ENCODE results near the gene BRIX1. TPM values are rescaled to one million over a fixed set of nuclear protein-coding genes. Genes with fewer than 3 reads are reported as not detected.

Gene BRIX1
- total and polyA plus RNA-seq, 9 of the 15 experiments (the other 6 are each of a cell fraction or from before 2014, with no cell fraction given) = 115 to 193 (median 159) TPM

DNA sequence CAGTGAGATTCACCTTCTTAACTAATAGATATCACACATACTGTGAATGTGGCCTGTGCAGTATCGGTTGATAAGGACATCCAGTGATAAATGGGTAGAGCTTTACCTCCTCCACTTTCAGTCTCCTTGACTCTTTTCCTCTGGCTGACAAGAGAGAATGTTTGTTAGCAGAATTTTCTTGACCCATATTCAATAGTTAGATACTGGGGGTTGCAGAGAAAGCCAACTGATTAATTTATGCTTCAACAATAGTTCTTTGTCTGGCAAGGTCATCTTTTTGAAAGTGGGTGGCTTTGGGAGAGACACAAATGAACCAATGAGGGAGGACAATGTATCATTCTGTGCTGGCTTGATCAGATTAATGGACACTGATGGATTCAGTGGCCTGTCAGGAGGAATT, 46.3 kb upstream of the BRIX1 start (continued):
- TF ChIP-seq, protein P1, sequence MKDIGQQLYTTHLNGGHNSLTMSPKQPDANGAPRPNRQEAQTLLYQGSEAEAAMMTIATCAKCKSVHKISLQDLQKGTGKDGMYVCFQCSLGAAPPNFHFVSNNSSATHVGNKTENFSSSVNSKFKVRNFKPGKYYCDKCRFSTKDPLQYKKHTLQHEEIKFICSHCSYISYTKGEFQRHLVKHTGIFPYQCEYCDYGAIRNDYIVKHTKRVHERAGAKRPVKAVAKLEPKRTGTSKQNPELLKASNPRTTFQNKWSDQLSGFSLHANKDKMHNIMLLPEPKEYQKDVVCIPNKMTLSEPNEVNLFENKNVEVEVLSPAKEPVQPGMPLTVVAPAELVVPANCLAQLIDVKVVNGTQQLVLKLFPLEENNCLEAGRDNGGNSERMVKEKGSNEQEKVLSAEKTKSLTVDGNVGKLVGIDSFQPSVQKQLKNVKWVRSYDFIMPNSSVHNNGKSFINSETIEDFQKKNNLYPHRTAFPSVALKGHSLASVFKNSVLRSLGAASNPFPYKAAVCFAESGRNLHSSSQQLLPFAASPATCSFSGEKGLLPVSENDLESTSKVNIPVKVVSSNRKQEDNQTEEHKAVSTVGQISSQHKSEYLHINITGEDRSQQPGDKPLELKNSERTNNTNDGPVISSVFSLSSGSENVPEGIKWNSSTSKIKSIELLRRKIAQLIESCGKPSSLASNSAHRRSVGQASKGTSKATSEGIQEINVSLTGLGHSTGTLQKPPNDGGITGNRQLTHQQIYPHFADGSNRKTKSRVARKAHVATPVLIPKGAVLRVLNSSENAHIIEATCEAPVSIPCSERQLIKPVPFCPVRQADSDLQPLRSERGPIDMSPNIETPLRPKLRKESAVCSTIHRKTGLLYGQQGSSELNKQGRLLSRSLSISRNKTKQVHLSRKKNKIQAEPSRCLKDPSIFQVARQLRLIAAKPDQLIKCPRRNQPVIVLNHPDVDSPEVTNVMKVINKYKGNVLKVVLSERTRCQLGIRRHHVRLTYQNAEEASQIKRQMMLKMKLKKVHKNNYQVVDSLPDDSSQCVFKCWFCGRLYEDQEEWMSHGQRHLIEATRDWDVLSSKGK (CRISPR knock-in tag; IDR thresholded peaks at IDR 0.05) = no peak
- TF ChIP-seq EP300 (IDR thresholded peaks at IDR 0.05; ENCODE audit: low read length) (no peak), KAT2B (IDR thresholded peaks at IDR 0.05; ENCODE audit: low read depth, low read length) (no peak), KDM4B (IDR thresholded peaks at IDR 0.05; ENCODE audit: borderline replicate concordance in 2 of 2, low read depth in 1 of 2) (no peak), RBFOX2 (IDR thresholded peaks at IDR 0.05; ENCODE audit: low read depth, low read length) (no peak), ZKSCAN3 (CRISPR knock-in tag; IDR thresholded peaks at IDR 0.05) (no peak), FUS (optimal IDR thresholded peaks at IDR 0.05; ENCODE audit: low read depth, low read length) (no peak), SMAD2 (IDR thresholded peaks at IDR 0.05; ENCODE audit: low read depth, low read length) (no peak), PCBP1 (IDR thresholded peaks at IDR 0.05; ENCODE audit: low read depth, low read length, poor library complexity, severe bottlenecking) (no peak), KDM1A (IDR thresholded peaks at IDR 0.05) (peak; percentile 46 to 47; a peak in 3 of 4 replicates), EGR1 (conservative IDR thresholded peaks at IDR 0.05) (no peak)
- TF ChIP-seq, protein P2, sequence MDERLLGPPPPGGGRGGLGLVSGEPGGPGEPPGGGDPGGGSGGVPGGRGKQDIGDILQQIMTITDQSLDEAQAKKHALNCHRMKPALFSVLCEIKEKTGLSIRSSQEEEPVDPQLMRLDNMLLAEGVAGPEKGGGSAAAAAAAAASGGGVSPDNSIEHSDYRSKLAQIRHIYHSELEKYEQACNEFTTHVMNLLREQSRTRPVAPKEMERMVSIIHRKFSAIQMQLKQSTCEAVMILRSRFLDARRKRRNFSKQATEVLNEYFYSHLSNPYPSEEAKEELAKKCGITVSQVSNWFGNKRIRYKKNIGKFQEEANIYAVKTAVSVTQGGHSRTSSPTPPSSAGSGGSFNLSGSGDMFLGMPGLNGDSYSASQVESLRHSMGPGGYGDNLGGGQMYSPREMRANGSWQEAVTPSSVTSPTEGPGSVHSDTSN (CRISPR knock-in tag; IDR thresholded peaks at IDR 0.05; ENCODE audit: low read depth) = no peak
- TF ChIP-seq, protein P2 (tag; conservative IDR thresholded peaks at IDR 0.05; ENCODE audit: low read depth) = peak; percentile 55; the same call in 1 of the 2 replicates
- TF ChIP-seq, protein P3, sequence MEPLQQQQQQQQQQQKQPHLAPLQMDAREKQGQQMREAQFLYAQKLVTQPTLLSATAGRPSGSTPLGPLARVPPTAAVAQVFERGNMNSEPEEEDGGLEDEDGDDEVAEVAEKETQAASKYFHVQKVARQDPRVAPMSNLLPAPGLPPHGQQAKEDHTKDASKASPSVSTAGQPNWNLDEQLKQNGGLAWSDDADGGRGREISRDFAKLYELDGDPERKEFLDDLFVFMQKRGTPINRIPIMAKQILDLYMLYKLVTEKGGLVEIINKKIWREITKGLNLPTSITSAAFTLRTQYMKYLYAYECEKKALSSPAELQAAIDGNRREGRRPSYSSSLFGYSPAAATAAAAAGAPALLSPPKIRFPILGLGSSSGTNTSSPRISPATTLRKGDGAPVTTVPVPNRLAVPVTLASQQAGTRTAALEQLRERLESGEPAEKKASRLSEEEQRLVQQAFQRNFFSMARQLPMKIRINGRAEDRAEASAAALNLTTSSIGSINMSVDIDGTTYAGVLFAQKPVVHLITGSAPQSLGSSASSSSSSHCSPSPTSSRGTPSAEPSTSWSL (CRISPR knock-in tag; IDR thresholded peaks at IDR 0.05; ENCODE audit: borderline replicate concordance) = no peak
- TF ChIP-seq, protein P4, sequence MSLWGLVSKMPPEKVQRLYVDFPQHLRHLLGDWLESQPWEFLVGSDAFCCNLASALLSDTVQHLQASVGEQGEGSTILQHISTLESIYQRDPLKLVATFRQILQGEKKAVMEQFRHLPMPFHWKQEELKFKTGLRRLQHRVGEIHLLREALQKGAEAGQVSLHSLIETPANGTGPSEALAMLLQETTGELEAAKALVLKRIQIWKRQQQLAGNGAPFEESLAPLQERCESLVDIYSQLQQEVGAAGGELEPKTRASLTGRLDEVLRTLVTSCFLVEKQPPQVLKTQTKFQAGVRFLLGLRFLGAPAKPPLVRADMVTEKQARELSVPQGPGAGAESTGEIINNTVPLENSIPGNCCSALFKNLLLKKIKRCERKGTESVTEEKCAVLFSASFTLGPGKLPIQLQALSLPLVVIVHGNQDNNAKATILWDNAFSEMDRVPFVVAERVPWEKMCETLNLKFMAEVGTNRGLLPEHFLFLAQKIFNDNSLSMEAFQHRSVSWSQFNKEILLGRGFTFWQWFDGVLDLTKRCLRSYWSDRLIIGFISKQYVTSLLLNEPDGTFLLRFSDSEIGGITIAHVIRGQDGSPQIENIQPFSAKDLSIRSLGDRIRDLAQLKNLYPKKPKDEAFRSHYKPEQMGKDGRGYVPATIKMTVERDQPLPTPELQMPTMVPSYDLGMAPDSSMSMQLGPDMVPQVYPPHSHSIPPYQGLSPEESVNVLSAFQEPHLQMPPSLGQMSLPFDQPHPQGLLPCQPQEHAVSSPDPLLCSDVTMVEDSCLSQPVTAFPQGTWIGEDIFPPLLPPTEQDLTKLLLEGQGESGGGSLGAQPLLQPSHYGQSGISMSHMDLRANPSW (CRISPR knock-in tag; IDR thresholded peaks at IDR 0.05) = no peak
- TF ChIP-seq, protein P5, sequence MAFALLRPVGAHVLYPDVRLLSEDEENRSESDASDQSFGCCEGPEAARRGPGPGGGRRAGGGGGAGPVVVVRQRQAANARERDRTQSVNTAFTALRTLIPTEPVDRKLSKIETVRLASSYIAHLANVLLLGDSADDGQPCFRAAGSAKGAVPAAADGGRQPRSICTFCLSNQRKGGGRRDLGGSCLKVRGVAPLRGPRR (CRISPR knock-in tag; IDR thresholded peaks at IDR 0.05) = no peak
- TF ChIP-seq, protein P6, sequence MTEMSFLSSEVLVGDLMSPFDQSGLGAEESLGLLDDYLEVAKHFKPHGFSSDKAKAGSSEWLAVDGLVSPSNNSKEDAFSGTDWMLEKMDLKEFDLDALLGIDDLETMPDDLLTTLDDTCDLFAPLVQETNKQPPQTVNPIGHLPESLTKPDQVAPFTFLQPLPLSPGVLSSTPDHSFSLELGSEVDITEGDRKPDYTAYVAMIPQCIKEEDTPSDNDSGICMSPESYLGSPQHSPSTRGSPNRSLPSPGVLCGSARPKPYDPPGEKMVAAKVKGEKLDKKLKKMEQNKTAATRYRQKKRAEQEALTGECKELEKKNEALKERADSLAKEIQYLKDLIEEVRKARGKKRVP (CRISPR knock-in tag; IDR thresholded peaks at IDR 0.05) = no peak

Data from K562 (cell line).